Bronchial epithelial cell (primary cell): ENCODE measurements around the gene LRRC45. TPM values are rescaled to one million over a fixed set of nuclear protein-coding genes. Genes with fewer than 3 reads are reported as not detected.

Experiments used
- DNase-seq: peaks from one replicate; pipeline ENCODE4 v3.0.0-alpha.2; 2010; ENCODE audit warnings: low read depth
- FAIRE-seq: peaks from 2 replicates; lab custom pipeline; 2011; peaks lifted over from hg19 to GRCh38; lab: Jason Lieb, UNC
- H3K27me3 ChIP-seq: 2 replicates; pipeline ENCODE4 v1.5.1; 2011; ENCODE audit warnings: low read length; ENCODE audit not compliant: control insufficient read depth, insufficient read depth
- H3K36me3 ChIP-seq: 2 replicates; pipeline ENCODE4 v1.5.1; 2011; ENCODE audit warnings: low read length; ENCODE audit not compliant: control insufficient read depth, insufficient read depth
- H3K4me3 ChIP-seq: 2 replicates; pipeline ENCODE4 v1.5.1; 2011; ENCODE audit warnings: mild to moderate bottlenecking, low read depth, low read length, control low read depth
- total RNA-seq: library from RNA; depleted of rRNA; stranded (reverse); fragments of >200 nt; gene quantifications from 2 replicates; pipeline ENCODE4 v1.2.1, GENCODE V29; 2014
- TF ChIP-seq, protein P1 (sequence below): IDR thresholded peaks from 2 replicates; pipeline ENCODE4 v1.5.1; 2011; ENCODE audit warnings: mild to moderate bottlenecking, moderate library complexity, low read length, control low read depth, inconsistent platforms; ENCODE audit not compliant: insufficient read depth, severe bottlenecking

Gene LRRC45
- total RNA-seq, 1 donor from 2014 or later: 8.4 TPM

DNA sequence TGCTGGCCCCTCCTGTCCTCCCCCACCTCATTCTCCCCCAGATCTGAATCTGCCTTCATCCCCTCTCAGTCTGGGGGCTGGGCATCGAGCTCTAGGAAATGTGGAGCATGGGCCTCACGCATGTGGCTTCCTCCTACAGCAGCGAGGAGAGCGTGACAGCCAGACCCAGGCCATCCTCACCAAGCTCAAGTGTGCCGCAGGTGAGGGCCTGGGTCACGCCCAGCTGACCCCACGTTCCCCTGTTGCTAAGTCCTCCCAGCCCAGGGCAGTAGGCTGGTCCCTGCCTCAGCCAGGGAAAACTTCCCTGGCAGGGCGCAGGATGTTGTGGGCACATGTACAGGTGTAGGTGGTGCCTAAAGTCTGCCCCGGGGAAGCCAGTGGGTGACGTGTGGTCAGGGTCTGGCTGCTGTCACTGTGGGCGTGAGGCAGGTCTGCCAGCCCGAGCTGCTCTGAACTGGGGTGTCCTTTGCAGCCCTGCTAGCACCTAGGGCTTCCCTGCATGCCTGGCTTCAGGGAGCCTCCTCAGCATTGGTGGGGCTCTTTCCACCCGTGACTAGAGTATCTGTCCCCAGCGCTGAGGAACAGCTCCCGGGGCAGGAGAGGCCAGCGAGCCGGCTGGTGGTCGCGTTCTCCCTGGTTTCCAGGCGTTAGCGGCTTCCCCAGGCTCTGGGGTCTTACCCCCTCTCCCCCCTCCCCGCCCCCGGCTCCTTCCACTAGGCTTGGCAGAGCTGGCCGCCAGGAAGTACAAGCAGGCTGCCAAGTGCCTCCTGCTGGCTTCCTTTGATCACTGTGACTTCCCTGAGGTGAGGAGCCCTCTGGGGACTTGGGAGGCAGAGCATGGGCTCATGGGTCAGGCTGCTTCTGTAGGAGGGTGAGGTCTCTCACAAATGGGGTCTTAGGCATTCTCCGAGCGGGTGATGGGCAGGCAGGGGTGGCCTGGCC is 32.2 kb downstream of the LRRC45 start:
- Histone ChIP-seq H3K36me3 (peaks cover 39% of the 10 kb centered on the region), H3K27me3 (no peaks in the 10 kb centered on the region), H3K4me3 (no peak overlapping the region)
- TF ChIP-seq, protein P1, sequence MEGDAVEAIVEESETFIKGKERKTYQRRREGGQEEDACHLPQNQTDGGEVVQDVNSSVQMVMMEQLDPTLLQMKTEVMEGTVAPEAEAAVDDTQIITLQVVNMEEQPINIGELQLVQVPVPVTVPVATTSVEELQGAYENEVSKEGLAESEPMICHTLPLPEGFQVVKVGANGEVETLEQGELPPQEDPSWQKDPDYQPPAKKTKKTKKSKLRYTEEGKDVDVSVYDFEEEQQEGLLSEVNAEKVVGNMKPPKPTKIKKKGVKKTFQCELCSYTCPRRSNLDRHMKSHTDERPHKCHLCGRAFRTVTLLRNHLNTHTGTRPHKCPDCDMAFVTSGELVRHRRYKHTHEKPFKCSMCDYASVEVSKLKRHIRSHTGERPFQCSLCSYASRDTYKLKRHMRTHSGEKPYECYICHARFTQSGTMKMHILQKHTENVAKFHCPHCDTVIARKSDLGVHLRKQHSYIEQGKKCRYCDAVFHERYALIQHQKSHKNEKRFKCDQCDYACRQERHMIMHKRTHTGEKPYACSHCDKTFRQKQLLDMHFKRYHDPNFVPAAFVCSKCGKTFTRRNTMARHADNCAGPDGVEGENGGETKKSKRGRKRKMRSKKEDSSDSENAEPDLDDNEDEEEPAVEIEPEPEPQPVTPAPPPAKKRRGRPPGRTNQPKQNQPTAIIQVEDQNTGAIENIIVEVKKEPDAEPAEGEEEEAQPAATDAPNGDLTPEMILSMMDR: no peak
- DNase-seq (no peak), FAIRE-seq (no peak)

DNA sequence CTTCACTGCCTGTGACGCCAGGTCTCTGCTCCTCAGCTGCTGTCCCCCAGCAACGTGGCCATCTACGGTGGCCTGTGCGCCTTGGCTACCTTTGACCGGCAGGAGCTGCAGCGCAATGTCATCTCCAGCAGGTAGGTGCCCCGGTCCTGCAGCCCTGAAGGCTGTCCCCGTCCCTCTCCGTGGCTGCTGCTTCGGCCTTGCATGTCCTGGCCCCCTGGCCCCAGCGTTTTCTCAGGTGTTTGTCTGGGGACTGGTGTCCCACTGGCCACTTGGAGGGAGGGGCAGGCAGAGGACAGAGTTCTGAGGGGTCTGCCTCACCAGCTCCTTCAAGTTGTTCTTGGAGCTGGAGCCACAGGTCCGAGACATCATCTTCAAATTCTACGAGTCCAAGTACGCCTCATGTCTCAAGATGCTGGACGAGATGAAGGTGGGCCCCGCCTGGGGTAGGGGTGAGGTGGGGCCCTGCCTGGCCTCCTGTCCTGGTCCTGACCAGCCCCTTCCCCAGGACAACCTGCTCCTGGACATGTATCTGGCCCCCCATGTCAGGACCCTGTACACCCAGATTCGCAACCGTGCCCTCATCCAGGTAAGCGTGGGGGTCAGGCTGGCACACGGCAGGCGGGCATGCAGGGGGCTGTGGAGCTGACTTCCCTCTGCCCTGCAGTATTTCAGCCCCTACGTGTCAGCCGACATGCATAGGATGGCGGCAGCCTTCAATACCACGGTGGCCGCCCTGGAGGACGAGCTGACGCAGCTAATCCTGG is 33.0 kb downstream of the LRRC45 start:
- H3K36me3 ChIP-seq: peaks cover 41% of the 10 kb centered on the region

DNA sequence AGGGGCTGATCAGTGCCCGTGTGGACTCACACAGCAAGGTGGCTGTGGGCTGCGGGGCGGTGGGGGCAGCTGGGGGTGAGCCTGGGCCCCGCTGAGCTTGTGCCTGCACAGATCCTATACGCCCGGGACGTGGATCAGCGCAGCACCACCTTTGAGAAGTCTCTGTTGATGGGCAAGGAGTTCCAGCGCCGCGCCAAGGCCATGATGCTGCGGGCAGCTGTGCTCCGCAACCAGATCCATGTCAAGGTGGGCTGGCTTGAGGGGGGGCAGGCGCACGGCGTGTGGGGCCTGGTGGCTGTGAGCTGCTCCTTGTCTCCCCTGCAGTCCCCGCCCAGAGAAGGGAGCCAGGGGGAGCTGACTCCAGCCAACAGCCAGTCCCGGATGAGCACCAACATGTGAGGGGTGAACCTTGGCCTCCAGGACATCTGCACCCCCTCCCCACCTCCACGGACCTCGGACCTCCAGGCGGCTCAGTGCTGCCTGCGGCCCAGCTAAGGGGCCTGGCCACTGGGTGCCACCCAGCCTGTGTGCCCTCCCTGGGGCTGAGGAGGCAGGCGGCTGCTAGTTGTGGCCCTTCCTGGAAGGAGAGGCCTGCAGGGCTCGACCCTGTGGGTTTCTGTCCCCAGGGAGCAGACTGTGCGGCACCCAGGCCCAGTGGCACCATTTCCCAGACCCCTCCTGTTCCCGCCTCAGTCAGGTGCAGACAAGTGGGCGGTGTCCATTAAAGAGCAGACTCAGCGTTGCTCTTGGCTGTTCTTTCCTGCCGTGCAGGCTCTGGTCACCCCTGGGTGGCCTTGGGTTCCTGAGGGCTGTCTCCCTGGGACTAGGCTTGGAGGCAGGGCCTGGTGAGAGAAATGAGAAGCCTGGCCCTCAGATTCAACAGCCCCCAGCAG is 33.9 kb downstream of the LRRC45 start:
- DNase-seq: no peak
- TF ChIP-seq, protein P1: no peak
- H3K36me3 ChIP-seq: peaks cover 48% of the 10 kb centered on the region
- H3K27me3 ChIP-seq: no peaks in the 10 kb centered on the region
- no peak for FAIRE-seq
- H3K4me3 ChIP-seq: no peak overlapping the region

More for the DNA sequence above, 33.0 kb downstream of the LRRC45 start:
- H3K4me3 ChIP-seq: no peak overlapping the region
- FAIRE-seq (no peak), DNase-seq (no peak)
- TF ChIP-seq, protein P1: no peak
- no peaks in the 10 kb centered on the region for H3K27me3 ChIP-seq

DNA sequence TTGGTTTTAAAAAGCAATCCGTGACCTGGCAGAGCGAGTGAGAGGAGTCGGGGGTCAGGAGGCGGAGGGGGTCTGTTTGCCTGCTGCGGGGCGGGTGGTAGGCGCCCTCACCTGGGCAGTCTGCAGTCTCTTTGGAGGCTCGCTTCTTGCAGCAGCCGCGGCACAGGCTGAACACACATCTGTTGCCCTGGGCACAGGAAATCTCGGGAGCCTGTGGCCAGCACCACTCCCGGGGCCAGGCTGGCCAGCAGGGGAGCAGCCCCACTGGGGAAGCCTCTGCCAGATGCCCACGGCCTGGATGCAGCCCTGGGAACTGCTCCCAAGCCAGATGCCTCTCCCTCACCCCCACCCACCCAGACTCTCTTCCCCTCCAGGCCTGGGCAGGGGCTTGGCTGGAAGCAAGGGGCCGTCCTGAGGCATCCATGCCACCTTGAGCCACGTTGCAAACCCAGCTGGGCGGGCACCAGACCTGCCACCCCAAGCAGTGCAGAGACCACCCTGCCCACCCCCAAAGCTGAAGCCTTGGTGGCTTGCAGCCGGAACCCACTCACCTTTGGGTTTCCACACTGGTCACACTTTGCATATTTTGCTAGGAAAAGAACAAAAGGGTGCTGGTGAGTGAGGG is 35.2 kb downstream of the LRRC45 start:
- Histone ChIP-seq H3K27me3 (no peaks in the 10 kb centered on the region), H3K36me3 (peaks cover 60% of the 10 kb centered on the region), H3K4me3 (no peak overlapping the region)
- TF ChIP-seq, protein P1: no peak
- no peak for DNase-seq
- no peak for FAIRE-seq

DNA sequence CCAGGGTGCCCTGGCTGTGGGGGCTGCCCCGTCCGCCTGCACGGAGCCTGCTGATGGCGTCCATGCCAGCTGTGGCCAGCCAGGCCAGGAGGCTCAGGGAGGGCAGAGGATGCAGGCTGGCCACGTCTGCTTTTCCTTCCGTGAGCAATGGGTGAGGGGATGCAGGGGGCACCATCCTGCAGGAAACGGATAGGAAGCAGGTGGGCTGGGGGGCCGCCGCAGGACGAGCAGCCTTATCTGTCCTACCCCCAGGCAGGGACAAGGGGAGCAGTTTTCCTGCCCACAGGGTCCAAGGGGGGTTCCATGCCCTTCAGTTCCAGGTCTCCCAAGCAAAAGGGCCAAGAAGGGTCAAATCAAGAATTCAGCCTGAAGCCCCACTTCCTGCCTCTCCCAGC is 35.7 kb downstream of the LRRC45 start:
- FAIRE-seq (no peak), DNase-seq (no peak)
- no peaks in the 10 kb centered on the region for H3K27me3 ChIP-seq
- TF ChIP-seq, protein P1: no peak
- peaks cover 64% of the 10 kb centered on the region for H3K36me3 ChIP-seq
- H3K4me3 ChIP-seq: no peak overlapping the region
